Ammon's horn (tissue), 1 donor: Measurements from ENCODE around the gene SH3BP4.

Experiments
- DNase-seq: peaks from one replicate; pipeline ENCODE4 v3.0.0-alpha.2; 2016; ENCODE audit warnings: low spot score

Gene SH3BP4

GRCh38 chr2:235087832-235088495 is 136.1 kb downstream of the SH3BP4 start:
- DNase-seq = no peak

- DNase-seq = no peak
Measured at GRCh38 chr2:235088496-235088921, 136.7 kb downstream of the SH3BP4 start.

GRCh38 chr2:235091421-235091820 is 139.6 kb downstream of the SH3BP4 start:
- DNase-seq = no peak

GRCh38 chr2:235091983-235092382 is 140.2 kb downstream of the SH3BP4 start:
- no peak for DNase-seq

GRCh38 chr2:235092433-235093223 is 140.8 kb downstream of the SH3BP4 start:
- DNase-seq = no peak

GRCh38 chr2:235094457-235094856 is 142.6 kb downstream of the SH3BP4 start:
- DNase-seq = no peak

- DNase-seq = no peak
Measured at GRCh38 chr2:235095569-235095968, 143.8 kb downstream of the SH3BP4 start.

- DNase-seq = no peak
Measured at GRCh38 chr2:235096447-235096846, 144.6 kb downstream of the SH3BP4 start.

GRCh38 chr2:235097196-235097595 is 145.4 kb downstream of the SH3BP4 start:
- no peak for DNase-seq

GRCh38 chr2:235098269-235098668 is 146.5 kb downstream of the SH3BP4 start:
- DNase-seq = no peak

GRCh38 chr2:235098736-235099494 is 147.1 kb downstream of the SH3BP4 start:
- DNase-seq = no peak

GRCh38 chr2:235102896-235103295 is 151.1 kb downstream of the SH3BP4 start:
- no peak for DNase-seq
